Measurements from ENCODE around the gene UNC93B1. TPM values are rescaled to one million over a fixed set of nuclear protein-coding genes. Genes with fewer than 3 reads are reported as not detected.

The UNC93B1 gene
- total and polyA plus RNA-seq, 2 of the 8 experiments (the other 6 are each of a cell fraction or from before 2014, with no cell fraction given) = 18.9 to 34.3 TPM

GRCh38 chr11:68020575-68020974 is 16.7 kb upstream of the UNC93B1 start:
- H4K20me1 ChIP-seq (replicated peaks in 1 of 2; ENCODE audit: control insufficient read depth in 1 of 2, insufficient read depth in 2 of 2, low read length in 2 of 2) = no peaks in the 10 kb centered on the region
- no peak overlapping the region for H3K4me2 ChIP-seq (ENCODE audit: insufficient read depth in 1 of 2, low read depth in 2 of 2, low read length in 2 of 2)
- H3K27me3 ChIP-seq (replicated peaks in 1 of 4; ENCODE audit: control insufficient read depth in 3 of 4, extremely low read depth in 1 of 4, insufficient read depth in 3 of 4, low read length in 3 of 4) = no peaks in the 10 kb centered on the region
- H2AFZ ChIP-seq (ENCODE audit: low read length) = no peak overlapping the region
- H4K91ac ChIP-seq (replicated peaks; ENCODE audit: insufficient read length, low read length) = no peak overlapping the region
- 0 out of 2 replicates have a peak overlapping the region, but pooled peaks have one; percentile 68 for H2BK12ac ChIP-seq (ENCODE audit: low read depth, low read length)
- H3K79me2 ChIP-seq (ENCODE audit: control insufficient read depth in 1 of 2, insufficient read depth in 2 of 2, low read length in 2 of 2) = no peaks in the 10 kb centered on the region
- POLR2A ChIA-PET (ENCODE audit: partially characterized antibody) = interaction anchor here (0.8 to 3.8 kb wide), 6 partner anchors 11 to 188 kb away, joined by 3 to 17 read pairs (median 5); partner anchors contain the start of gene ALDH3B1
- no peak overlapping the region for H3K23ac ChIP-seq (ENCODE audit: insufficient read length)
- no peak overlapping the region for H2BK15ac ChIP-seq (ENCODE audit: low read length)
- no peaks in the 10 kb centered on the region for H3K36me3 ChIP-seq (ENCODE audit: control insufficient read depth in 2 of 4, insufficient read depth in 4 of 4, low read length in 3 of 4)
- H3K79me1 ChIP-seq (ENCODE audit: low read depth, low read length) = no peaks in the 10 kb centered on the region
- WGBS, 2 experiments (ENCODE audit: extremely low coverage in 1 of 2, insufficient coverage in 1 of 2, insufficient read length in 1 of 2, insufficient replicate concordance in 2 of 2, low coverage in 1 of 2, low lambda C conversion rate in 2 of 2, missing lambda C conversion rate in 1 of 2) = 47% methylated on average over 11 of the region's 11 CpGs; no CpG with 5 or more reads in 1 of the 2 experiments
- no peak overlapping the region; the same call in 1 of the 2 replicates for H4K8ac ChIP-seq (ENCODE audit: extremely low read depth, insufficient read depth, low read length)
- H3K14ac ChIP-seq (ENCODE audit: insufficient read length) = no peak overlapping the region
- FAIRE-seq (no peak), DNase-seq (ENCODE audit: low read depth in 1 of 2, low spot score in 2 of 2) (peak in 1 of 2 experiments; percentile 71)
- no peak overlapping the region for H2BK5ac ChIP-seq (ENCODE audit: low read depth, low read length)
- H2BK20ac ChIP-seq (ENCODE audit: low read length) = no peak overlapping the region
- H3K27ac ChIP-seq (ENCODE audit: low read depth, low read length) = no peak overlapping the region
- no peak overlapping the region for H3K4ac ChIP-seq (replicated peaks; ENCODE audit: insufficient read length, low read depth, low read length)
- H2AK5ac ChIP-seq (ENCODE audit: low read depth, low read length) = no peak overlapping the region
- H3K4me3 ChIP-seq (ENCODE audit: extremely low read depth in 1 of 4, insufficient read depth in 2 of 4, low read depth in 3 of 4, low read length in 4 of 4) = no peak overlapping the region
- H3K9me3 ChIP-seq (ENCODE audit: insufficient read depth in 2 of 2, low read depth in 1 of 2, low read length in 1 of 2) = no peaks in the 10 kb centered on the region
- H3K56ac ChIP-seq (replicated peaks; ENCODE audit: insufficient read length, low read depth, low read length) = no peak overlapping the region
- H4K5ac ChIP-seq (ENCODE audit: insufficient read length, low read depth, low read length) = no peak overlapping the region
- no peak overlapping the region for H3K18ac ChIP-seq (ENCODE audit: extremely low read depth, low read length)
- no peak overlapping the region for H2BK120ac ChIP-seq (replicated peaks; ENCODE audit: low read depth, low read length)
- H3K23me2 ChIP-seq (ENCODE audit: low read depth, low read length) = no peaks in the 10 kb centered on the region
- H3K9ac ChIP-seq (replicated peaks in 1 of 4; ENCODE audit: extremely low read depth in 1 of 4, low read depth in 3 of 4, low read length in 3 of 4) = no peak overlapping the region
- peaks cover 0 to 12% (median 4%) of the 10 kb centered on the region in 4 experiments; a peak in 4 of 7 replicates for H3K4me1 ChIP-seq (replicated peaks in 1 of 4; ENCODE audit: control insufficient read depth in 3 of 4, insufficient read depth in 4 of 4, low read length in 3 of 4)
- CTCF ChIA-PET (ENCODE audit: partially characterized antibody) = interaction anchor here (1.0 to 4.3 kb wide), 10 partner anchors 10 to 278 kb away, joined by 3 to 40 read pairs (median 4); partner anchors contain the start of genes ALDH3B1, NDUFS8 and UNC93B1
- TF ChIP-seq CHD2 (IDR thresholded peaks at IDR 0.05; ENCODE audit: low read length) (no peak), E2F6 (IDR thresholded peaks at IDR 0.05) (0 out of 2 replicates have a peak, but pooled peaks have one; percentile 16), SAP30 (IDR thresholded peaks at IDR 0.05; ENCODE audit: insufficient read depth, insufficient replicate concordance, low read length) (no peak), POLR2AphosphoS5 (IDR thresholded peaks at IDR 0.05; ENCODE audit: low read depth, low read length) (no peak), CTCF (IDR thresholded peaks at IDR 0.05; ENCODE audit: control extremely low read depth in 1 of 3, insufficient read depth in 1 of 3, low read depth in 1 of 3, low read length in 3 of 3) (peak in 2 of 3 experiments; percentile 67 to 83; a peak in 3 of 4 replicates), RAD21 (IDR thresholded peaks at IDR 0.05 in 1 of 2, conservative IDR thresholded peaks at IDR 0.05 in 1 of 2; ENCODE audit: low read depth in 2 of 2, low read length in 2 of 2) (peak; percentile 45 to 59), HDAC6 (IDR thresholded peaks at IDR 0.05; ENCODE audit: low read depth, low read length) (no peak), MAX (IDR thresholded peaks at IDR 0.05) (0 out of 2 replicates have a peak, but pooled peaks have one; percentile 37), SUZ12 (IDR thresholded peaks at IDR 0.05; ENCODE audit: low read length) (no peak)

Data from H1 (cell line).